HG03439 (cell line): ENCODE measurements around the gene ERN1.
"Not testable (repeated sequence)": the region's sequence is repeated elsewhere in the genome, so short reads cannot be mapped to it uniquely, and the experiment has no call there.

Experiments
- ATAC-seq: cut with Tn5 transposase; IDR thresholded peaks from one replicate; pipeline ENCODE4 v1.9.1; 2021; ENCODE audit warnings: mild to moderate bottlenecking, moderate library complexity; ENCODE audit not compliant: unreplicated experiment

Gene ERN1

DNA sequence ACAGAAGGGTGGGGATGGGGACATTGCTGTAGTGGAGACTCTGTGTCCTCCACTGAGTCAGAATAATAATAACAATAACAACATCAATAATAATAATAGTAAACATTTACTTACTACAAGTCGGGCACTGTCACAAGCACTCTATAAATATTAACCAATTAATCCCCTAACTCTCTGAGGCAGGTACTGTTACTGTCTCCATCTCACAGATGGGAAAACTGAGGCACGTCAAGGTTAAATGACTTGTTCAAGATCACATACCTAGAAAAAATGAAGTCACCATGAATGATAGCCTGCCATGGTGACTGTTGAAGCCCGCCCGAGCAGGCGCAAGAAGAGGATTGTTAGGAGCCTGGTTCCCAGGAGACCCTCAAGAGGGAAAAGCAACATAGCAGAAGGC, 121.6 kb downstream of the ERN1 start:
- no peak for ATAC-seq

DNA sequence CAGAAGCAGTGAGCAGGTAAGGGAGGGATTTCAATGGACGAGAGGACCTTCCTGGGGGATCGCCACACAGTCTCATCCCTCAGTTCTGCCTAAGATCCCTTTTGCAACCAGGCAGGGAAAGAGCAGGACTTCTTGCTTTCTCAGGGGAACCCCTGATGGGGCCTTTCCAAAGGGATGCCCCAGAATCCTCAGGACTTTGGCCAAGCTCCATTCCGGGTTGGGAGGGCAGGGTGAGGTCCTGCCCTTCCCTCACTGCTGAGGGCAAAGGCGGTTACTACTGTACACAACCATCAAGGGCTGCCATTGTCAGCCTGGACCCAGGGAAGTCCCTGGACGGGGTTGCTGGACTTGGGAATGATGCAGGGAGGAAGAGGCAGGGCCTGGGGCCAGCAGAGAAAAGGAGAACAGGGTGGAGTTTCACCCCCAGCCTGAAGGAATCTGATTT, 122.1 kb downstream of the ERN1 start:
- ATAC-seq = no peak

DNA sequence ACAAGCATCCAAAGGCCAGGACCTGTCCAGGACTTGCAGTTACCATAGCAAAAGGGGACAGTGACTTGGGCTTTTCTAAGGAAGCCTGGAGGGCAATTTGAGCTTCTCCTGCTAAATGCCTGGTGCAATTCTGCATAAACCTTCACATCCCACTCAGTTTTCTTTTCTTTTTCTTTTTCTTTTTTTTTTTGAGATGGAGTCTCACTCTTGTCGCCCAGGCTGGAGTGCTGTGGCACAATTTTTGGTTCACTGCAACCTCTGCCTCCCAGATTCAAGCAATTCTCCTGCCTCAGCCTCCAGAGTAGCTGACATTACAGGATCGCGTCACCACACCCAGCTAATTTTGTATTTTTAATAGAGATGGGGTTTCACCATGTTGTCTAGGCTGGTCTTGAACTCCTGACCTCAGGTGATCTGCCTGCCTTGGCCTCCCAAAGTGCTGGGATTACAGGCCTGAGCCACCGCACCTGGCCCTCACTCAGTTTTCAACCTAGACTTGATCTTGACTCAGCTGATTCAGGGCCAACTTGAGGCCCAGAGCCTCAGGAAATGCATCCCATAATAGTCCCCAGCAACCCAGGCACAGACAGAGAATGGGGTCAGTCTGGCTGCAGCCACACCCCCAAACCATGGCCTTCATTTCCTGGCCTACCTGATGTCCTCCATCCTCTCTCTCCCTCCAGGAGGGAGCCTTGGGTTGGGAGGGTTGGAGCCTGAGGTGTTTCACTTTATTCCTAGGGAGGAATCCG, 122.7 kb downstream of the ERN1 start:
- not testable (repeated sequence) for ATAC-seq

DNA sequence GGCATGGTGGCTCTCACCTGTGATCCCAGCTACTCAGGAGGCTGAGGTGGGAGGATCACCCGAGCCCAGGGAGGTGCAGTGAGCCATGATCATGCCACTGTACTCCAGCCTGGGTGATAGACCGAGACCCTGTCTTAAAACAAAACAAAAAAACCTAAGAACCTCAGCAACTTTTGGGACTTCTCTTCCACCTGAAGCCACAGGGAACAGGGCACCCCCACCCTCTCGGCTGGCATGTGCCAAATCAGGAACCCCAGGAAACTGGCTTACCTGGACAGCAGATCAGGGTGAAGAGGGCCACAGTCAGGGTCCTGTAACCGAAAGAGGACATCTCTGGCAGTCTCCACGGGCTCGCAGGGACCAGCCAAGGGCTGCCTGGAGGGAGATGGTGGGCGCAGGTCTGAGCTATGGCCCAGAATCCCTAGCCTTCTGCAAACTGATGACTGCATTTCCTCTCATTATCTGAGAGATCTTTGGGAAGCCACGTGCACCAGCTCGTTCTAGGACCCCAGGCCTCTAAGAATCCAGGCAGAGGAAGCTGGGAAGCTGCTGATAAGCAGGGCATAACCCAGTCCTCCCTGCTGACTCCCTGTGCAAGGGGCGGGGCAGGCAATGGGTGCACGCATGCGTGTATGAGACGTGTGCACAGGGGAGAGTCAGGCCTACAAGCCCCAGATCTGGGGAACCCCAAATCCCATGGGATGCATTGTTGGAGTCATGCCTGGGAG, 123.4 kb downstream of the ERN1 start:
- ATAC-seq = no peak

DNA sequence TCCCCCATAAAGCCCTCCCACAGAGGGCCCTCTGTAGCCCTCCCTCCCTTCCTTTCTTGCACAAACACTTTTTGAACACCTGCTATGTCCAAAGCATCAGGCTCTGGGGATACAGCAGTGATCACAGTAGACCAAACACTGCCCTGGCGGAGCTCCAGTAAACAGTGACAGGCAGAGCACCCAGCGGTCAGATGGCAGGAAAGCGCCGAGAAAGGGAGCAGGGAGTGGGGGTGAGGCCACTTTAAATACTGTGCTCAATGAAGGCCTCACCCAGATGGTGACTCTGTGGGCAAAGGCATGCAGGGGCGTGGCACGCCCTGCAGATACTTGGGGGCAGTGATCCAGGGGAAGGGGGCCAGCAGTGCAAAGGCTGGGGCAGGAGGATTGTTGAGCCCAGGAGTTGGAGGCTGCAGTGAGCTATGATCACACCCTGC, 124.2 kb downstream of the ERN1 start:
- no peak for ATAC-seq

DNA sequence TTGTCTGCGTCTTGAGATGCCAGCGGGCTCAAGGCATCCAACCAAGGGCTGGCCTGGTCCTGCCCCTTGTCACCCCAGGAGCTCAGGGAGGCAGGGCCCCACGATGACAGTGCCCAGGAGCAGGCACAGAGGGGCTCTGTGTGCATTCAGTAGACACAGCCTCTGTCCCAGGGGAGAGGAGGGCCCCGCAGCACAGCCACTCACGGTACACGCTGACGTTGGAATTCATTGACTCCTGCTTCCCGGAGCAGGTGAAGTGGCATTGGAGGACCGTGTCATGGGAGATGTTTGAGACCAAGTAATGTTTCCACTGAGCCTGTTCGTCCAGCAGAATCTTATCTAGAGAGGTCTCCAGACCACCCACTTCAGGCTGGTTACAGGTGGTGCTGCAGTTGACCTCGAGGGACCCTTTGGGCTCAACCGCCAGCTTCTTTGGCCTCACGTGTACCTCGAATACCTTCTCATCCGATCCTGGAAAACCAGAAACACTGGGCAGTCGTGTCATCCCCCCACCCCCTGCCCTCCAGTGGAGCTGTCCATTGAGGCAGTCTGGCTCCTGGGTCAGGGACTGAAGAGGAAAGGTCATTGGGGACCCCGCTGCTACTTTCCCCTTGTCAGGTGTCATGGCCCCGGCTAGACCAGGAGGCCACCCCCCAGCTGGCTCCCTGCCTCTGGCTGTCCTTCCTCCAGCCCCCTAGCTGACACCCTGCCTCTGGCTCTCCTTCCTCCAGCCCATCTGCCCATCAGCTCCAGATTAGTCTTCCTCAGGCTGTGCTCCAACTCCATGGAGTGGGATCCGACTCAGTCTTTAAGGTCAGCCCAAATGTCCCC, 124.8 kb downstream of the ERN1 start:
- no peak for ATAC-seq

DNA sequence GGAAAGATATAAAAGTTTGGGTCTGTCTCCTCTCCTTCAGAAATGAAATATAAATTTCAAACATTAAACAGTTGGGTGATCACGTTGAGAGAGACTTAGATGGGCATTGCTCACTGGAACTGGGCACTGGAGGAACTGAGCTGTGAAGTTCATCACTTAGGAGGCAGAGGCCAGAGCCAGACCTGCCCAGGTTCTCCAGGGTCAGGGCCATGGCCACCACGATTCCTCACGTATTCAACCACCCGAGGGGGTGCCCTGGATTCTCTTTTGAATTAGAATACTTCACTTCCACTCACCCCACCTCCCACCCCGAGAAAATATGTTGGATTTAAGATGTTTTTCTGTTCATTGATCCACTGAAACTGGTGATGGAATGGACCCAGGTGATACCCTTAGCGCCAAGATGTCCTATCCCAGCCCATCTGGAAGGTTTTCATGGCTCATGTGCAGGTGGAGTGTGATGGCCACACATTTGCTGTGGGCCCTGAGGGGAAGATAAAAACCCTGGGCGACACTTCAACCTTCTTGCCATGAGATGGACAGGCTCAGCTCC, 125.7 kb downstream of the ERN1 start:
- ATAC-seq = no peak

DNA sequence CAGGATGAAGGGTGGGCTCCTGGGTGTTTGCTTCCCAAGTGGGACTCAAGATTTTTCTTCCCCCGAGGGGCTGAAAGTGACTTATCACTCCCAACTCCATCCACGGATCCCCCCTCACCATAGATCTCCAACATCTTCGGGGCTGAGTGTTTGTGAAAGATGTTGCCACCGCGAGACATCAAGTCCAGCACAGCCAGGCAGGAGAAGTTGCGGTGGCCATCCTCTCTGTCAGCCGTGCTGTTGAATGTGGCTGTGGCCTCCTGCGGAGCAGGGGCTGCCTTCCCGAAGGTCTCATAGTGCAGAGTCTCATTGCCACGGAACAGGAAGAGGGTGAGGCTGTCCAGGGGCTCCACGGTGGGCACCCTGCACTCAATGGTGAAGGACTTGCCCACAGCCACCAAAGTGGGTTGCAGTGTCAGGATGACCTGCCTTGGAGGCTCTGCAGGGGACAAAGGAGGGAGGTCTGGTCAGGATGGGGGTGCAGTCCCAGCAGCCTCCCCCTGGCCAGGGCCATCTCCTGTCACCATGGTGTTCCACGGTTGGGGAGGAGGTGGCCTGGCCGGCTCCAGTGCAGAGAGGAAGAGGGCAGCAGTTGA, 126.3 kb downstream of the ERN1 start:
- ATAC-seq = no peak

DNA sequence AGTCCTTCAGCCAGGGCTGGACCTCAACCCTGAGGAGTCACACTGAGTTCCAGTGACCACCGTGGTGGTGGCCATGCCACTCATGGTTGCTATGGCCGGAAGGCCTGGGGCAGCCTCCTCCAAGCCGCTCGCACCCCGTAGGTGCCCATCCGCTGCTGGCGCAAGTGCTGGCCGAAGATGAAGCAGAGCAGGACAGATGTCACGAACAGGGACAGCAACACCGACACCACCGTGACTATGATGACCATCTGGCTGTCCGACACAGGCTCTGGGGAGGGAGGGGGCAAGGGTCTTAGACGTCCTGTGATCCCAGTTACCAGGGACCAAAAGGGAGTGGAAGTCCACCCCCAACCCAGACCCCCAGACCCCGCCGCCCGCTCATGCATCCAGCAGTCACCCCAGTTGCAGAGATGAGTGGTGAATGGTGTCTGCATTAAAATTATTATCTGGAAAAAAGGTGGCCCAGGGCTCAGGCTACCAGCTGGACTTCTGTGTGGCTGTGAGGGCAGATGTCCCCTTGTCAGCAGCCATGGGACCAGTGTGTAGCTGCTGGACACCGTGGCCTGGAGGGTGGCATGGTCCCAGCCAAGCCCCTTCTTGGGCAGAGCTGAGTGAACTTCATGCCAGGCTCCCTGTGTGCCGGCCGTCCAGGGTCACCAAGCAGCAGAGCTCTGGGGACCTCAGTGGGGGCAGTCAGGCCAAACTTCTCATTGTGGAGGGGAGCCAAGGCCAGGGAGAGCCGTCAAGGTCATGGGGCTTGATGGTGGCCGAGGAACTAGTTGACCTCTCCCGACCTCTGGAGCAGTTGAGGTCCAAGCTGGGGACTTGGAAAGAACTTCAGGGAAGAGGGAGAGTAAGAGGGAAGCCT, 127.1 kb downstream of the ERN1 start:
- no peak for ATAC-seq

DNA sequence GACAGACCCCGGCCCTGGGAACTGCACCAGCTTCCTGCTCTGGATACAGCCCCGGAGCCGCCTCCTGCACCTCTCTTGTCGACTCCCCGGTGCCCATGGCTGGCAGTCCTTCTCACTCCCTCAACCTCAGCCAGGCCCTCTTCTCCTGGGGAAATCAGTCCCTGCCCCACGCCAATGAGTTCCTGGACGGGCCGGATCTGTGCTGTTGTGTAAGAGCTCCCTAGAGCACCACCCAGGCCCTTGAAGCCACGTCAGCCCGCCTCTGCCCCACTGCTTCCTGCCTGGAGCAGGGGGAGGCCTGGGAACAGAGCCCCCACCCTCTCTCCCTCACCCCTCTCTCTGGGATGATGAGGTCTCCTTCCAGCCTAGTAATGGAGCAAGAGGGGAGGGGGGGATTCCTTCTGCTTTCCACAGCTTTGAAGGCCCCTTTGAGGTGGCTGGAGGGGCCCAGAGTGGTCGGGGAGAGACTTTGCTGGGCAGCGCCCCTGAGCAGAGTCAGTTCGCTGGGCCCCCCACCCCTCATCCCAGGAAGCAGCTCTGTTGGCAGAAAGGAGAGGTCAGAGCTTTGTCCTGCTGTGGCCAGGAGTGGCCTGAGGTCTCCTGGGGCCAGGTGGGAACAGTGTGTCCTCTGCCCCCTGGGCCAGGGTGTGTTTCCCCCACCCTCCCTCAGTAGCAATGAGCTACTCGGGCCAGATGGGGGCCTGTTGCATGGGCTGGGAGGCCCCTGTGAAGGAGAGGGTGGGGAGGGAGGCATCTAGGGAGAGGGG, 128.0 kb downstream of the ERN1 start:
- no peak for ATAC-seq

DNA sequence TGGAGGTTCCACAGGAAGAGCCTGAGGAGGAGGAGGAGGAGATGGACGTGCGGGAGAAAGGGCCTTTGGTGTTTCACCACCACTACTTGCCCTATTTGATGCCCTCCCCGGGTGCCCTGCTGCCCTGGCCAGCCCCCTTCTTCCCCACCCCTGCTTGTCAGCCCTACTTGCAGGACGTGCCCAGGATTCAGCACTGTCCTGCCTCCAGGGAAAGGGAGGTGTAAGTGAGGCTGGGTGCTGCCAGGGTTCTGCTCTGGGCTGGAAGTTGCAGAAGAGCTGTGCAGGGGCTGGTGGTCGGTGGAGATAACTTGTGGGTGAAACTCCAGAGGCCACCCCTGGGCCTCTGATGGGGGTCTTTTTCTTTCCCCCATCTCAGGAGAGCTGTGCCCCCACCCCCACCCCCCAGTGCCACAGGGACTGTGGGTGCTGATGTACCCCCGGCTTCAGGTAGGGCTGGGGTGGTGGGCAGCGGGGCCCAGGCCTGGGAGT, 128.8 kb downstream of the ERN1 start:
- ATAC-seq = no peak

DNA sequence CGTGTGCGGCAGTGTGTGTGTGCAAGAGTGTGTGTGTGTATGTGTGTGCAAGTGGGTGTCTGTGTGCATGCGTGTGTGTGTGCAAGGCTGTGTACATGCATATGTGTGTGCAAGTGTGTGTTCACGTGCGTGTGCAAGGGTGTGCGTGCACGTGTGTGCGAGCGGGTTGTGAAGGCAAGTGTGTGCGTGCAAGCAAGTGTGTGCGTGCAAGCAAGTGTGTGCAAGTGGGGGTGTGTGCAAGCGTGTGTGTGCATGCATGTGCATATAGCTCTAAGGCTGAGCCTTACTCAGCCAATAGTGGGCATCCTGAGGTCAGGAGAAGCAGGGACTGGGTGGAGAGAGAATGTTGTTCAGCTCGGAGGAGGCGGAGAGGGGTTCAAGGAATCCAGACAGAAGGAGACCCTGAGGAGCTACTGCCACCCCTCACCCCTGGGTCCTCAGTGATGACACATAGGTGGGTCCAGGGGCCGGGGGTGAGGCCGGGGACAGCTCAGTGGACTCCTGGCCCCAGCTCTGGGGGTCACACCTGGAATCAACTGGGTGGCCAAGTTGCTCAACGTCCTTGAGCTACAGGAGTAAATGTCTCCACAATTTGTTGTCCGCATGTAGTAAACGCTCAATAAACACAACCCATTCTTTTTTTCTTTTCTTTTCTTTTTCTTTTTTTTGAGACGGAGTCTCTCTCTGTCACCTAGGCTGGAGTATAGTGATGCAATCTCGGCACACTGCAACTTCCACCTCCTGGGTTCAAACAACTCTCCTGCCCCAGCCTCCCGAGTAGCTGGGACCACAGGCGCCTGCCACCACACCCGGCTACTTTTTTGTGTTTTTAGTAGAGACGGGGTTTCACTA, 130.0 kb downstream of the ERN1 start:
- ATAC-seq = no peak

DNA sequence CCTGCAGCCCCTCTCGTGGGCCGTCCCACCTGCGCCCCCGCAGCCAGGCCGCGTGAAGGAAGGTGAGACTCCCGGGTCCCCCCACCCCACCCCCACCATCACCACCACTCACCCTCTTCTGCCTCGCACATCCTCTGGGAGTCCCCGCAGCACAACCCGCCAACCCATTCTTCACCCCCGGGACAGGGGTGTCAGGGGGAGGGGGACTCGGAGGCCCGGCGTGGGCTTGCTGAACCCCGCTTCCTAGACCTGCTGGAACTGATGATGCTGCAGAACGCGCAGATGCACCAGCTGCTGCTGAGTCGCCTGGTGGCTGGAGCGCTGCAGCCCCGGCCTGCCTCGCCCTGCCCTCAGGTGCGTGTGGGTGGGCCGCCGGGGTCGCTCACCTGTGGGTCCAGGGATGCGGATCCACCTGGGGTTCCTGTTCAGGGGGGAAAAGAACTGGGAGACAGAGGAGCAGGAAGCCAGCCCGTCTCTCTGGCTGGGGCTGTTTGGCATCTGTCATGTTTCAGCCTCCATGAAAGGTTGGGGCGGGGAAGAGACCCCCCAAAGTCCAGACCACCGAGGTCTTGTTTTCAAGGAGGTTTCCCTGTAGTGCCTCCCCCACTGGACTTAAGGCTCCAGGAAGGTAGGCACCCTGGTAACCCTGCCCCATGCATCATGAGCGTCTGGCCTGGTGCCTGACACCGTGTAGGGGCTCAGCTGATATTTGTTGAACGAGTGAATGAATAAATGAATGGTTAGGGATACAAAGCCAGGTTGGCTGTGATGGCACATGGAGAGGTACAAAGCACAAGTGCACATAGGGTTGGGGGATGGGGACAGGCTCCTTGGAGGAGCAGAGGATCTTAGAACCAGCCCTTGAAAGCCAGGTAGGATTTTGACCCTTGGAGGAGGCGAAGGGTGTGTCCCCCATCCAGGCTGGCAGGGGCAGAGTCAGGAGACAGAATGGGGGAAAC, 130.9 kb downstream of the ERN1 start:
- no peak for ATAC-seq

DNA sequence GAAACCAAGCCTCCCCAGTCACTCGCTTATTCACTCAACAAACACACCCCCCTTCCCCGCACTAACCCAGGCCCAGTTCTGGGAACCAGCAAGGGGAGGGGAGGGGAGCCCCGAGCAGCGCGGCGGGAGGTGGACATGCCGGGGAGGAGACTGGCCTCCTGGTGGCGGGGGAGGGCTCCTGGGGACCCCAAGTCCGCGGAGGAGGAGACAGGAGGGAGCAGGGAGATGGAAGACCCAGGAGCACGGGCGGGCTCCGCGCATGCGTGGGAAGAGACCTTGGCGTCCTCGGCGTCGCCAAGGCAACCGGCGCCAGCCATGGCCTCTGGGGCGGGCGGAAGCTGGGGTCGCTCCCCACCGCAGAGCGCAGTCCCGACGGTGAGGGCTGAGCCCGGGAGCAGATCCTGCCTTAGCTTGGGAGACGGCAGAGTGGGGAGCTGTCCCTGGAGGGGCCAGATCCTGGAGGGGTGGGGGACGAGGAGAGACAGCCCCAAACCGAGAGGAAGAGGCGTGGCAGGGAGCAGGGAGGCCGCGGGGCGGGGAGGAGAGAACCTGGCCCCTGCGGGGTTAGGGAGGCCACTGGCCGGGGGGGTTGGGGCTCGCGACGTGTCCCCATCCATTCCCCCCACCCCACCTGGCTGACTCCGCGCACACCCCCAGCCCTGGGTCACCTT, 131.8 kb downstream of the ERN1 start, which contains the start of gene PRR29:
TSS of gene PRR29 (plus strand) at position 302 of the 671 bp plus-strand sequence. CDS start at position 316, 14 bp downstream.
- peak; percentile 55 for ATAC-seq

DNA sequence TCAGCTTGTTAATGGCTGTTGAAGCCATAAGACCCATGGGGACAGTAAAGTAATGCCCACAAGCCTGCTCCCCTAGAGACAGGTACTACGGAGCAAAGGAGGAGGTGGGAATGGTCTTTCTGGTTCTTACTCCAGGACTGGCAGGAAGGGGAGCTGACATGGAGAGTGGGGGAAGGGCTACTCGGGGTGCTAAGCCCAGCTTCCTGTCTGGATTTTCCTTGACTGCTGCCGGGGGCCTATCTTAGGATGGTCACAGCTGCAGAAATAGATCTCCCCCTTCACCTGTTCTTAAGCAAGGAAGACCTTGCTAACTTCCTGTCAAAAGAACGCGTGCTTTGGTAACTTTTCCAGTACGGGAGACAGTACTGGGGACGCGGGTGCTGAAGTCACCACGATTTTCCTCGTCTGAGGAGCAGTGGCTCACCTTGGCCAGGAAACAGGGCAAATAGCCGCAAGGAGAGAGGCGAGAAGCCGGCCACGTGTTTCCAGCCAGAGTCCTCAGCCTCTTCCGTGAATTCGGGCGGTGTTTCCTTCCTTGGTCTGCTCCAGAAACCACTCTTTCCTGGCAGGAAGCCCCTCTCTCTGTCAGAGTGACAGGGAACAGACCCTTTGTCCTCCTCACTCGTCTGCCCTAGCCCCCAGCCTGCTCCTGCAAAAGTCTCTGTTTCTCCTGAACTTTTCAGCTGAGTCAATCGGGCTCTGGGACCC, 132.4 kb downstream of the ERN1 start:
- no peak for ATAC-seq
